HG03064 (cell line): ENCODE measurements around the gene TRAFD1.
"Not testable (repeated sequence)": the region's sequence is repeated elsewhere in the genome, so short reads cannot be mapped to it uniquely, and the experiment has no call there.

Source experiments
- ATAC-seq: cut with Tn5 transposase; IDR thresholded peaks from one replicate; pipeline ENCODE4 v1.9.1; 2021; ENCODE audit warnings: low read depth; ENCODE audit not compliant: unreplicated experiment

TRAFD1 gene, protein sequence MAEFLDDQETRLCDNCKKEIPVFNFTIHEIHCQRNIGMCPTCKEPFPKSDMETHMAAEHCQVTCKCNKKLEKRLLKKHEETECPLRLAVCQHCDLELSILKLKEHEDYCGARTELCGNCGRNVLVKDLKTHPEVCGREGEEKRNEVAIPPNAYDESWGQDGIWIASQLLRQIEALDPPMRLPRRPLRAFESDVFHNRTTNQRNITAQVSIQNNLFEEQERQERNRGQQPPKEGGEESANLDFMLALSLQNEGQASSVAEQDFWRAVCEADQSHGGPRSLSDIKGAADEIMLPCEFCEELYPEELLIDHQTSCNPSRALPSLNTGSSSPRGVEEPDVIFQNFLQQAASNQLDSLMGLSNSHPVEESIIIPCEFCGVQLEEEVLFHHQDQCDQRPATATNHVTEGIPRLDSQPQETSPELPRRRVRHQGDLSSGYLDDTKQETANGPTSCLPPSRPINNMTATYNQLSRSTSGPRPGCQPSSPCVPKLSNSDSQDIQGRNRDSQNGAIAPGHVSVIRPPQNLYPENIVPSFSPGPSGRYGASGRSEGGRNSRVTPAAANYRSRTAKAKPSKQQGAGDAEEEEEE

DNA sequence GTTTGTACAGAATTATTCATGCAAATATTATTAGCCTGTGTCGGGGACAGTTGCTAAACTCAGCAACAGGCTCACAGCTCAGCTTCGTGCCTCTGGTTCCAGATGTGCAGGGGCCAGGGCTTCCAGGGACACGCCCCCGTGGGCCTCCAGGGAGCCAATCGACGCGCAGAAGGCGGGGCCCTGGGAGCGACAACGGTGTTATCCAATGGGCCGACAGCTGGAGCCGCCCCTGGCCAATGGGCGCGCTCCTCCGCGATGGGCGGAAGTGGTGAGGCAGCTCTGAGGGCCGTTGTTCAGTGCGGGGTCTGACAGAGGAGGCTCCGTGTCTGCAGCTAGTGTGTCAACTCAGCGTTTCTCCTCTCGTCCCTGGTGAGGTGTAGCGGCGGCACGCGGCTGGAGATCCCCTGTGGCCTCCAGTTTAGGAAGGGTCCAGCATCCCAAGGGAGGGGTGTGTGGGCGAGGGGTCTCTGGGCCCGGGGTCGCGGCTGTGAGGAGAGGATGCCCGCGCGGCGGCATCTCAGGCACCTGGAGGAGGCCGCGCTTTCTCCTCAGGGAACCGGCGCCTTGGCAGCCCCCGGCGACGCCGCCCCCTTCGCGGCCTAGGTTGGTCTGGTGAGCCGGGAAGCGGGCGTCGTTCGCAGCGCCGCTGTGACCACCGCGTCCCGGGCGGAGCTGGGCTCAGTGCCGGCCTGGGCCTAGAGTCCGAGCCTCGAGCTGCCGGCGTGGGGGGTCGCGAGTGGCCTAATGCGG is at the start of gene TRAFD1:
Gene TRAFD1 (plus strand): TSS at position 311 of the 750 bp plus-strand sequence. CDS start 4,963 bp downstream, outside the sequence.
- ATAC-seq = peak; percentile 97

DNA sequence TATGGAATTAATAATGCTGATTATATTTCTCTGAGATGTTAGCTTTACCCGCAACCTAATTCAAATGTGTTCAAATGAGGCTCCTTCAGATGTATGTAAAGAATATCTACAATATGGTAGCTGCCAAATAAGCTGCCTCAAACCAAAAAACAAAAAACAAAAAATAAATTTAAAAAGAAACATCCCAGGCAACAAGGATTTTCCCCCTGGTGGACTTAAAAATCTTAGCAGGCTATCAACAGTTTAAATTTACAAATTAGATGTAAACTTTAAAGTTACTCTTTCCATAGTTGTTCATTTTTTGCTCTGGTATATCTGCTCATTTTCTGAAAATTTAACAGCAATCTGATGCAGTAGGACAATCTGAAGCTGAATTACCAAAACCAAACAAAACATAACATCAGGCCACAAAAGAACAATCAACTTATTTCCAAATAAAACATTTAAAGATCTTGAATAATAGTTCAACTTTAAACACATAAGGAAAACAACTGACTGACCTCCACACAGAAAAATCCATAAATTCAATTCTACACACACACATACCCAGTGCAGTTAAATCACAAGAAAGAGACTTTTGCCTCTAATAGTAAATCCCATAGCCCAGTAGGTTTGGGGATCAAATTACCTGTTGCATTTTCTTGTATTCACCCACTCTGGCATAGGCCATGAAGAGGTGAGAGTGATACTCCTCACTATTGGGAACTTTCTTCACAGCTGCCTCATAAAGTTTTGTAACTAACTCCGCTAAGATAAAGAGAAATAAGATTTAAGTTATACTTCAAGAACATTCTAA is 38.1 kb upstream of the TRAFD1 start:
- ATAC-seq = no peak

DNA sequence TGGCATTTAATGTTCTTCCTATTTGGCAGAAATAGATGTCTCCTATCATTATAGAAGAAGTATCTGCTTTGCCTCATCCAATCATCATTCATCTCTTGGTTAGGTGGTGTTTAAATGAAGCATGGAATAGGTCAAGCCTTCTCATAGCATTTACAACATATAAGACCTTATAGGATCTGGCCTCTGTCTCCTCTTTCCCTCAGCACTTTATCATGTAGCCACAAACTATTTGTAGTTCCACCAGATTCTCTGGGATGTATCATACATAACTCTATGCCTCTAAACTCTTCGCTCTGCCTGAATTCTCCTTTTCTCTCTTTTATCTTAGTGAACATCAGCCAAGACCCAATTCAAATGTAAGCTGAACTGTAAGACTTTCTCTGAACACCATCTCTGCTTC is 37.5 kb upstream of the TRAFD1 start:
- ATAC-seq = no peak

DNA sequence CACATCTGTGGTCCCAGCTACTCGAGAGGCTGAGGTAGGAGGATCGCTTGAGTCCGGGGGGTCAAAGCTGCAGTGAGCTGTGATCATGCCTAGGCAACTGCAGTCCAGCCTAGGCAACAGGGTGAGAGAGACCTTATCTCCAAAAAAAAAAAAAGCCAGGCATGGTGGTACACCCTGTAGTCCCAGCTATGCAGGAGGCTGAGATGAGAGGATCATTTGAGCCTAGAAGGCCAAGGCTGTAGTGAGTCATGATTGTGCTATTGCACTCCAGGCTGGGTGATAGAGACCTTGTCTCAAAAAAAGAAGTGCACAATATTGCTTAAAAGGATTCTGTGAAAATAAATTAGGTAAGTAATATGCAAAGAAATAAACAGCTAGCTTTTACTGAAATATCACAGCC is 33.8 kb upstream of the TRAFD1 start:
- no peak for ATAC-seq

DNA sequence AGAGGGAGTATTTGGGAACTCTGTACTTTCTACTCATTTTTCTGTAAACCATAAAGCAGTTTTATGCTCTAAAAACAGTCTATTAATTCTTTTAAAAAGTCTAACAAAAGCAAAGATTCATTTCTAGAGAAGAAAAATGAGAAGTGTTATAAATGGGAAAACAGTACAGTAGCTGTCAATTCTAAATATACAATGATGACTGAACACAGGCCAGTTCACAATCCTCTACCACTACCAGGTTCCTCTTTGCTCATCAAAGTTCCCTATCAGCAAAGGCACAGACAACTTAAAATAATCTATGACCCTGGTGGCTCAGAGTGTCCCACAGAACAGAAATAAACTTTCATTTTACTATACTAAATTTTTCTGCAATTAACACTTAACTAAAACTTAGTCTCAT is 29.3 kb upstream of the TRAFD1 start:
- ATAC-seq = no peak

DNA sequence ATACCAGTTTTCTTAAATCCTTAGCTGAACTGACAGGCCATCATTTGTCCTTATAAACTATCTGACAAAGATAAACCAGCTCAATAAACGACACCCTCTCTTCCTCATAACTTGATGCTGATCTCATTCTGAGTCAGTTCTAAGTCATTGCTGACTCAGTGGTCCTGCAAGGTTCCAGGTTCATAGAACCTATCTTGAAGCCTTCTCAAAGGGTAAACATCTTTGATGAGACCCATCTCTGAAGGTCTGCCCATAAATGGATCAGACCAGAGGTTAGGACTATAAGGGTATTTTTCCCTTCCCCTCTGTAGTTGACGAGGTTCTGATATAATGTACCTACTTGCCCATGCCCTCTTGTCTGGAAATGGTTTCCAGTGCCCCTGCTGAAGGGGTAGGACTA is 28.7 kb upstream of the TRAFD1 start:
- no peak for ATAC-seq

DNA sequence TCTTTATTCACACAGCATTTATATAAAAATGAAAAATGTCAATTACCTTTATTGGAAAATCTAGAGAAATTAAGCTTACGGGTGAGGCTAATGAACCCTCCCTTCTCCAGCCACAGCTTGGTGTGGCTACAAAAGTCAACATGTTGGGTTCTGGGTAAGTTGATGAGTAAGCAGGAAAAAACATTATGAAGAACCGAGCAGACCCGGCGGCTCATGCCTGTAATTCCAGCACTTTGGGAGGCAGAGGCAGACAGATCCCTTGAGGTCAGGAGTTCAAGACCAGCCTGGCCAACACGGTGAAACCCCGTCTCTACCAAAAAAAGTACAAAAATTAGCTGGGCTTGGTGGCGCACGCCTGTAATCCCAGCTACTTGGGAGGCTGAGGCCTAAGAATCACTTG is 27.7 kb upstream of the TRAFD1 start:
- ATAC-seq = no peak

DNA sequence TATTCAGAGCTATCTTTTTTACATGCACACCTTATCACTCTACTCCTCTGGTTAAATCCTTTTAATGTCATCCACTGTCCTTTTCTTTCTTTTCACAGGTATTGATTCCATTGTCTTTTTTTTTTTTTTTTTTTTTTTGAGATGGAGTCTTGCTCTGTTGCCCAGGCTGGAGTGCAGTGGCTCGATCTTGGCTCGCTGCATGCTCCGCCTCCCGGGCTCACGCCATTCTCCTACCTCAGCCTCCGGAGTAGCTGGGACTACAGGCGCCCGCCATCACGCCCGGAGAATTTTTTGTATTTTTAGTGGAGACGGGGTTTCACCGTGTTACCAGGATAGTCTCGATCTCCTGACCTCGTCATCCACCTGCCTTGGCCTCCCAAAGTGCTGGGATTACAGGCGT is 24.9 kb upstream of the TRAFD1 start:
- not testable (repeated sequence) for ATAC-seq

DNA sequence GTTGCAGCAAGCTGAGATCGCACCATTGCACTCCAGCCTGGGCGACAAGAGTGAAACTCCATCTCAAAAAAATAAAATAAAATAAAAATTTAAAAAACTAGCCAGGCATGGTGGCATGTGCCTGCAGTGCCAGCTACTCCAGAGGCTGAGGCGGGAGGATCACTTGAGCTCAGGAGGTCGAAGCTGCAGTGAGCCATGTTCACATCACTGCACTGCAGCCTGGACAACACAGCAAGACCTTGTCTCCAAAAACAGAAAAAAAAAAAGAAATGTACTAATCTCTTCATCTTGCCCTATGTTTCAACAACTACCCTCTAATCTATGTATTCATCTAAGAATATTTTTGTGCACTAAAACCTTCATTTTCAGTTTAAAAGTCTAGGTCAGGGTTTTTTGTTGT is 23.2 kb upstream of the TRAFD1 start:
- ATAC-seq = no peak

DNA sequence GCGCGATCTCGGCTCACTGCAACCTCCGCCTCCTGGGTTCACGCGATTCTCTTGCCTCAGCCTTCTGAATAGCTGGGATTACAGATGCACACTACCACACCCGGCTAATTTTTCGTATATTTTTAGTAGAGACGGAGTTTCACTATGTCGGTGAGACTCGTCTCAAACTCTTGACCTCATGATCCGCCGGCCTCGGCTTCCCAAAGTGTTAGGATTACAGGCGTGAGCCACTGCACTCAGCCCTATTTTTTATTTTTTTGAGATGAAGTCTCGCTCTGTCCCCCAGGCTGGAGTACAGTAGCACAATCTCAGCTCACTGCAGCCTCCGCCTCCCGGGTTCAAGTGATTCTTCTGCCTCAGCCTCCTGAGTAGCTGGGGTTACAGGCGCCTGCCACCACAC is 22.6 kb upstream of the TRAFD1 start:
- not testable (repeated sequence) for ATAC-seq

DNA sequence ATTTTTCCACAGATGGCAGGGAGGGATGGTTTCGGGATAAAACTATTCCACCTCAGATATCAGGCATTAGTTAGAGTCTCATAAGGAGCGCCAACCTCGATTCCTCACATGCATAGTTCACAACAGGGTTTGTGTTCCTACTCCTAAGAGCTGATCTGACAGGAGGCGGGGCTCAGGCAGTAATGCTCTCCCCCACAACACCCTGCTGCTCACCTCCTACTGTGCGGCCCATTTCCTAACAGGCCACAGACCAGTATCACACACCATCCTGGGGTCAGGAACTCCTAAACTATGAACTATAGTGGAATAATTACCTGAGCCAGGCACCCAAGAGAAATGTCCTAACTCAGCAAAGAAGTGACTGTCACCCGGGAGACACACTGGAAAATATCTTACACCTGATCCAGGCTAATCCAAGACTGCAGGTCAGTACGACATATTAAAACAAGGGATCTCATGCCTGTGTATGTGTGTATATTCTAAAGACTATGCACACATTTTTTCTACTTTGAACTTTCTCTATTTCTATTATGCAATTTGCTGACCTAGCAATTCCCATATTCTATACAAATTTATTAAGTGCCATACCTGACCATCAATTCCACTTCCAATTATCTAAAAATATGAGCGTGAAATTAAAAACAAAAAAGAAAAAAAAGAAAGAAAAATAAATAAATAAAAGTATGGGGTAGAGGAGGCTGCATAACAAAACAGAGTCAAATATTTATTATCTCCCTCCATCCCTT is 21.4 kb upstream of the TRAFD1 start:
- no peak for ATAC-seq

DNA sequence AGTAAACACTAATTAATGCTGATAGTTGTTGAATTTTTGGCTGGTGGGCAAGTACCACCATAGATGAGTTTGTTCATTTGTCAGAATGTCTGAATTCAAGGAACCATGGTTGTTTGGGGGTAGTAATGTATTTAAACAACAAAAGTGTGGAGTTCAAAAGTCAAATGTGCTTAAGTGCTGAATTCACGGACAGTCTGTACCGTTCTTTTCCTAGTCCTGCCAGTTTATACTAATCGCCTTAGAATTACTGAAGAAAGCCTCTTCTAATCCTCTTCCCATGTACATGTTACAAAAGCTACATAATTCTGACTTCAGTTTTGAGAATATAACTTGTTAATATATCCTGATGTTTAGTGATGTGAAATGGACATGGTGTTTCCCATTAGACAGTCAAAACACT is 19.5 kb upstream of the TRAFD1 start:
- no peak for ATAC-seq

DNA sequence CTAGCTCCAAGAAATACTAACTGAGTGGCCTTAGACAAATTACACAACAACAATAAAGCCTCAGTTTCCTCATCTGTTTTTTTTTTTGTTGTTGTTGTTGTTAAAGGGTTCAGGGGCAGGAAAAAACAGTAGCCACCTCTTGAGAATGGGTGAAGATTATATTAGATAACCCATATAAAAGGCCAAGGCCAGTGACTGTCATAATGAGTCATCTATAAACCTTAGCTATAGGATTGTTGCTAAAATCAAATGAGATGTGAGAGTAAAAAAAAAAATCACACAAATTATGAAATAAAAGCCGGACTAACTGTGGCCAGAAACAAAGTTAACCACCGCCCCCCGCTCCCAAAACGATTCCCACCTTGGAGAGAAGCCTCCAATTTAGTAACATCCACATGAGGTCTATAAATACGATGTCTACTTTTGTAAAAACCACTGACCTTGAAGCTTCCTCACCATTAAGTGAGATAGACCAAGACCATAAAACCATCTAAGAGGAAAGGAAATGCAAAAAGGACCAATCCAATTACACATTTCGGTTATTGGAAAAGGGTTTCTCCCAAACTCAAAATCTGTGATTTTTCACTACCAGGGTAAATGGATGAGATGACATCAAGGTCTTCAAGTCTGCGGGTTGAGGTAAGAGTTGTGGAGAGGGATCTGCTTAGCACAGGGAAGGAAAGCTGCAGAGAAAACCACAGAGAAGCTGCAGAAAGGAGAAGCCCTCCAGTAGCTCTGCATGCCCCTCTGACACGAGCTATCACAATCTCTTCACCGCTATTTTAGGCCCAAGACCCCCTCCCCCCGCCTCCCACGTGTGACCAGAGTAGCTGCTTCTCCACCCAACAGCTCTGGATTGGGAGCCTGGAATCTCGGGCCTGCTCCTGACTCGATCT is 17.8 kb upstream of the TRAFD1 start:
- no peak for ATAC-seq

DNA sequence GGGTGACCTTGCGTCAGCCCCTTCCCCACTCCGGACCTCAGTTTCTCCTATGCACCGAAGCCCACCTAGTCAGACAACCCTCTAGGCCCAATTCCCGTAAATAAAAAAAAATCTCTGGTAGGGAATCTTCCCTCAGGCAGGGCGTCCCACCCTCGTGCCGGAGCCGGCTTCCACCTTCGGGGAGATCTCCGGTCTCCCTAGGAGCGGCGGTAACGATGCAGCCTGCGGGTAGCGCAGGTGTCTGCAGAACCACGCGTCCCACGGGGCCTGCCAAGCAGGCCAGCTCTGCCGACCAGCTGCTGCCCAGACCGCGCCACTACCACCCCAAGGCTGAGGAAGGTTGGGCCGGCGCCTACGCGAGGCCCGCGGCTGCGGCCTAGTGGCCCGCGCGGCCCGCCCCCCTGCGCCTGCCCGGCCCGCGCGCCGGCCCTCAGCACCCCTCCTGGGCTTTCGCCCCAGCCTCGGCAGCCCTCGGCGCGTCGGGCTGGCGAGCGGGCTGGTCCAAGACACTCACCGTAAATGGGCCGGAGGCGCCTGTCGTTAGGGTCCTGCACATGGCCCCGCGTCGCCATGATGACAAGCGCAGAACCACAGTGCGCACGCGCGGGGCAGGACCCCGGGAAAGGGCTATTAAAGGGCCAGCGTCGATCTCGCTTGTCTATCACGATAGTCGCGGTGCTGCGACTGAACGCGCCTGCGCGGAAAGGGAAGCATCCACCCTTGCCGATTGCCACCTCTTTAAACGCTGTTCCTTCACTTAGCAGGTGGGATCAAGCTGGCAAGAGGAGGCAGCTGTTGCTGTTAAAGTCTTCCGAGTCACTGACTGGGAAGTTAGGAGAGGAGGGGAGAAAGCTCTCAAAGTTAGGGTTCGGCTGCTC is 16.9 kb upstream of the TRAFD1 start, which contains the start of gene NAA25:
Gene NAA25 (minus strand): TSS at position 582 of the 878 bp plus-strand sequence. CDS start 10 bp downstream, at position 572.
- ATAC-seq = peak; percentile 63

DNA sequence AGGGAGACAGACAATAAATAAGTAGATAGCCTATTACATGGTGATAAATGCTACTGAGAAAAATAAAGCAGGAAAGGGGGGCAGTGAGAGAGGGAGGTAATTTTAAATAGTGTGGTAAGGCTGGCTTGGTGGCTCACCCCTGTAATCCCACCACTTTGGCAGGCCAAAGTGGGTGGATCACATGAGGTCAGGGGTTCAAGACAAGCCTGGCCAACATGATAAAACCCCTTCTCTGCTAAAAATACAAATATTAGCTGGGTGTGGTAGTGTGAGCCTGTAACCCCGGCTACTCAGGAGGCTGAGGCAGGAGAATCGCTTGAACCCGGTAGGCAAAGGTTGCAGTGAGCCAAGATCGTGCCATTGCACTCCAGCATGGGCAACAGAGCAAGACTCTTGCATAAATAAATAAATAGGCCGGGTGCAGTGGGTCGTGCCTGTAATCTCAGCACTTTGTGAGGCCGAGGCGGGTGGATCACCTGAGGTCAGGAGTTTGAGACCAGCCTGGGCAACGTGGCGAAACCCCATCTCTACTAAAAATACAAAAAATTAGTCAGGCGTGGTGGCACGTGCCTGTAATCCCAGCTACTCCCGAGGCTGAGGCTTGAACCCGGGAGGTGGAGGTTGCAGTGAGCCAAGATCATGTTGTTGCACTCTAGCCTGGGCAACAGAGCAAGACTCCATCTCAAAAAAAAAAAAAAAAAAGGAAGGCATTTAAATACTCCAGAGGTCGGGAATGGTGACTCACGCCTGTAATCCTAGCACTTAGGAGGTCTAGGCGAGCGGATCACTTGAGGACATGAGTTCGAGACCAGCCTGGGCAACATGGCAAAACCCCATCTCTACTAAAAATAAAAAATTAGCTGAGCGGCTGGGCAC is 14.3 kb upstream of the TRAFD1 start:
- ATAC-seq = not testable (repeated sequence)

DNA sequence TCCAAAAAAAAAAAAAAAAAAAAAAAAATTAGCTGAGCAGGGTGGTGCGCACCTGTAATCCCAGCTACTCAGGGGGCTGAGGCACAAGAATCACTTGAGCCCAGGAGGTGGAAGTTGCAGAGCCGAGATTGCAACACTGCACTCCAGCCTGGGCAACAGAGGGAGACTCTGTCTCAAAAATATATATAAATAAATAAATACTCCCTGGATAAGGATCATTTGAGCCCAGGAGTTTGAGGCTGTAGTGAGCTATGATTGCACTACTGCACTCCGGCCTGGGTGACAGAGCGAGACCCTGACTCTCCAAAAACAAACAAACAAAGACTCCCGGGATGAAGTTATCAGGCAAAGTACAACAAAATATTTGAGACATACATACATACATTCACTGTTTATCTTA is 13.4 kb upstream of the TRAFD1 start:
- no peak for ATAC-seq
